Measurements from ENCODE around the gene ASIC2. TPM values are rescaled to one million over a fixed set of nuclear protein-coding genes. Genes with fewer than 3 reads are reported as not detected.

Gene ASIC2
- total and polyA plus RNA-seq, 2 experiments from 2014 or later, result 0.52 to 2.8 TPM

GRCh38 chr17:33053676-33054075 lies 239.4 kb downstream of the ASIC2 start (continued):
- TF ChIP-seq, protein P1, sequence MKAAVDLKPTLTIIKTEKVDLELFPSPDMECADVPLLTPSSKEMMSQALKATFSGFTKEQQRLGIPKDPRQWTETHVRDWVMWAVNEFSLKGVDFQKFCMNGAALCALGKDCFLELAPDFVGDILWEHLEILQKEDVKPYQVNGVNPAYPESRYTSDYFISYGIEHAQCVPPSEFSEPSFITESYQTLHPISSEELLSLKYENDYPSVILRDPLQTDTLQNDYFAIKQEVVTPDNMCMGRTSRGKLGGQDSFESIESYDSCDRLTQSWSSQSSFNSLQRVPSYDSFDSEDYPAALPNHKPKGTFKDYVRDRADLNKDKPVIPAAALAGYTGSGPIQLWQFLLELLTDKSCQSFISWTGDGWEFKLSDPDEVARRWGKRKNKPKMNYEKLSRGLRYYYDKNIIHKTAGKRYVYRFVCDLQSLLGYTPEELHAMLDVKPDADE (IDR thresholded peaks at IDR 0.05), result no peak
- TF ChIP-seq STAT1 (IDR thresholded peaks at IDR 0.05; ENCODE audit: unreplicated experiment), result no peak
- no peak for TF ChIP-seq POLR2AphosphoS5 (IDR thresholded peaks at IDR 0.05; ENCODE audit: low read depth)
- no peak for TF ChIP-seq EZH2 (IDR thresholded peaks at IDR 0.05; ENCODE audit: low read depth, unreplicated experiment)
- no peak for TF ChIP-seq ZNF331 (CRISPR knock-in tag; IDR thresholded peaks at IDR 0.05; ENCODE audit: low read depth)

GRCh38 chr17:33052856-33053255 lies 240.2 kb downstream of the ASIC2 start:
- Histone ChIP-seq H3K27ac (ENCODE audit: low read depth) (no peak overlapping the region), H3F3A (replicated peaks; ENCODE audit: low read depth) (no peaks in the 10 kb centered on the region), H3K27me3 (ENCODE audit: insufficient read depth) (no peaks in the 10 kb centered on the region), H3K9me2 (ENCODE audit: insufficient read depth) (no peaks in the 10 kb centered on the region), H3K4me3 (no peak overlapping the region), H4K20me1 (replicated peaks; ENCODE audit: insufficient read depth) (no peaks in the 10 kb centered on the region; the same call in 1 of the 2 replicates), H3K79me2 (replicated peaks; ENCODE audit: insufficient read depth) (no peaks in the 10 kb centered on the region), H3K36me3 (ENCODE audit: insufficient read depth) (no peaks in the 10 kb centered on the region), H3K4me2 (no peak overlapping the region), H3K4me1 (ENCODE audit: insufficient read depth) (no peaks in the 10 kb centered on the region), H2AFZ (no peak overlapping the region)
- no peak overlapping the region for H3K27ac Mint-ChIP-seq
- H3K4me3 Mint-ChIP-seq, result no peak overlapping the region
- H3K9me3 Mint-ChIP-seq, result no peaks in the 10 kb centered on the region
- ATAC-seq (no peak), DNase-seq (ENCODE audit: low spot score) (no peak)
- peaks cover 4% of the 10 kb centered on the region for H3K27me3 Mint-ChIP-seq (ENCODE audit: insufficient read depth, low read depth, poor library complexity)
- no peaks in the 10 kb centered on the region; the same call in 2 of the 3 replicates for H3K4me1 Mint-ChIP-seq
- no peaks in the 10 kb centered on the region for H3K36me3 Mint-ChIP-seq (ENCODE audit: low read depth)
- TF ChIP-seq ZNF331 (CRISPR knock-in tag; IDR thresholded peaks at IDR 0.05; ENCODE audit: low read depth) (no peak), JUNB (IDR thresholded peaks at IDR 0.05; ENCODE audit: unreplicated experiment) (no peak), POLR2AphosphoS5 (IDR thresholded peaks at IDR 0.05; ENCODE audit: low read depth) (no peak), CTCF (conservative IDR thresholded peaks at IDR 0.05; ENCODE audit: low read depth in 2 of 2) (no peak), EZH2 (IDR thresholded peaks at IDR 0.05; ENCODE audit: low read depth, unreplicated experiment) (no peak), CREB1 (CRISPR knock-in tag; IDR thresholded peaks at IDR 0.05; ENCODE audit: low read depth) (no peak), REST (IDR thresholded peaks at IDR 0.05; ENCODE audit: unreplicated experiment) (no peak), STAT1 (IDR thresholded peaks at IDR 0.05; ENCODE audit: unreplicated experiment) (no peak), ZNF114 (CRISPR knock-in tag; IDR thresholded peaks at IDR 0.05) (no peak), NANOG (IDR thresholded peaks at IDR 0.05; ENCODE audit: borderline replicate concordance) (no peak)
- TF ChIP-seq, protein P1 (IDR thresholded peaks at IDR 0.05), result no peak
